Measurements from ENCODE around the gene CTIF.

CTIF gene

GRCh38 chr18:48879008-48879431, 340.2 kb downstream of the CTIF start:
- DNase-seq = no peak

- no peak for DNase-seq
Measured at GRCh38 chr18:48880931-48881330, 342.1 kb downstream of the CTIF start.

GRCh38 chr18:48882379-48882778, 343.5 kb downstream of the CTIF start:
- no peak for DNase-seq

- no peak for DNase-seq
Measured at GRCh38 chr18:48884306-48884705, 345.5 kb downstream of the CTIF start.

- DNase-seq = no peak
Measured at GRCh38 chr18:48884771-48885170, 345.9 kb downstream of the CTIF start.

GRCh38 chr18:48885266-48885923, 346.6 kb downstream of the CTIF start:
- no peak for DNase-seq

GRCh38 chr18:48885924-48886400, 347.1 kb downstream of the CTIF start:
- DNase-seq = no peak

- DNase-seq = no peak
Measured at GRCh38 chr18:48886520-48887293, 347.9 kb downstream of the CTIF start.

GRCh38 chr18:48887294-48887904, 348.6 kb downstream of the CTIF start:
- no peak for DNase-seq

GRCh38 chr18:48887905-48888772, 349.3 kb downstream of the CTIF start:
- no peak for DNase-seq

- DNase-seq = no peak
Measured at GRCh38 chr18:48888773-48889080, 349.9 kb downstream of the CTIF start.

GRCh38 chr18:48889115-48889941, 350.5 kb downstream of the CTIF start:
- no peak for DNase-seq

- DNase-seq = no peak
Measured at GRCh38 chr18:48889981-48890762, 351.3 kb downstream of the CTIF start.

GRCh38 chr18:48891721-48892120, 352.9 kb downstream of the CTIF start:
- no peak for DNase-seq

GRCh38 chr18:48892146-48892855, 353.5 kb downstream of the CTIF start:
- DNase-seq = no peak

- DNase-seq = no peak
Measured at GRCh38 chr18:48893061-48893607, 354.3 kb downstream of the CTIF start.

GRCh38 chr18:48893608-48894600, 355.1 kb downstream of the CTIF start:
- DNase-seq = no peak

- DNase-seq = no peak
Measured at GRCh38 chr18:48894799-48895346, 356.0 kb downstream of the CTIF start.

Measured in cortex of kidney (tissue), 1 donor.